Right atrium auricular region (tissue), 2 donors: ENCODE data around the gene MMP15. TPM values are rescaled to one million over a fixed set of nuclear protein-coding genes. Genes with fewer than 3 reads are reported as not detected.
"Not testable (repeated sequence)": the region's sequence is repeated elsewhere in the genome, so short reads cannot be mapped to it uniquely, and the experiment has no call there.

Source experiments
- DNase-seq: peaks from one replicate; pipeline ENCODE4 v3.0.0-alpha.2; 2019; ENCODE audit warnings: low spot score
- H3K27ac ChIP-seq, 2 donors: fragments of 200-600 bp; sonication (generic); 1 replicate in 1 of 2; 2 replicates in 1 of 2; pipeline ENCODE4 v1.5.1; 2016 to 2019
- H3K27me3 ChIP-seq, 2 donors: fragments of 200-600 bp; sonication (generic); one replicate each; pipeline versions ENCODE4 v1.5.1 to v1.6.0; 2017 to 2019
- H3K36me3 ChIP-seq: fragments of 200-600 bp; sonication (generic); one replicate; pipeline ENCODE4 v1.5.1; 2016
- H3K4me1 ChIP-seq, 2 donors: fragments of 200-600 bp; sonication (generic); one replicate each; pipeline versions ENCODE4 v1.5.1 to v1.6.0; 2017 to 2019
- H3K4me3 ChIP-seq, 2 donors: fragments of 200-600 bp; sonication (generic); 1 replicate in 1 of 2; 2 replicates in 1 of 2; pipeline ENCODE4 v1.5.1; 2017 to 2019; ENCODE audit warnings: mild to moderate bottlenecking in 1 of 2, moderate library complexity in 1 of 2
- H3K9me3 ChIP-seq, 2 donors: fragments of 200-600 bp; sonication (generic); one replicate each; pipeline ENCODE4 v1.5.1; 2019
- CTCF ChIP-seq, 2 donors: fragments of 200-600 bp; sonication (generic); IDR thresholded peaks; one replicate each; pipeline ENCODE4 v1.5.1; 2019; ENCODE audit warnings: antibody characterized with exemption in 2 of 2
- total RNA-seq, 2 donors: library from RNA; depleted of rRNA; stranded (reverse); fragments of >200 nt; gene quantifications; one replicate each; pipeline ENCODE4 v1.1.0, GENCODE V29; 2016

Gene MMP15
- total RNA-seq, 2 donors from 2014 or later: 36.9 to 52.3 TPM

GRCh38 chr16:58001781-58002415 lies 23.7 kb upstream of the MMP15 start:
- peak overlapping the region; percentile 87 to 94 for H3K27ac ChIP-seq
- no peaks in the 10 kb centered on the region for H3K27me3 ChIP-seq
- no peaks in the 10 kb centered on the region for H3K9me3 ChIP-seq
- no peak for TF ChIP-seq CTCF (IDR thresholded peaks at IDR 0.05)
- no peak for DNase-seq
- H3K4me3 ChIP-seq: peak overlapping the region; percentile 70 to 79
- H3K4me1 ChIP-seq: peaks cover 0 to 41% of the 10 kb centered on the region in 2 donors
- H3K36me3 ChIP-seq: peaks cover 16% of the 10 kb centered on the region

- DNase-seq: no peak
- no peak for TF ChIP-seq CTCF (IDR thresholded peaks at IDR 0.05)
- Histone ChIP-seq H3K4me3 (no peak overlapping the region), H3K27me3 (no peaks in the 10 kb centered on the region), H3K27ac (no peak overlapping the region), H3K4me1 (peaks cover 0 to 41% of the 10 kb centered on the region in 2 donors), H3K36me3 (peaks cover 11% of the 10 kb centered on the region), H3K9me3 (no peaks in the 10 kb centered on the region)
These were observed 23.1 kb upstream of the MMP15 start for GRCh38 chr16:58002416-58002800.

- Histone ChIP-seq H3K27ac (no peak overlapping the region), H3K4me3 (no peak overlapping the region), H3K4me1 (peaks cover 0 to 40% of the 10 kb centered on the region in 2 donors), H3K27me3 (no peaks in the 10 kb centered on the region), H3K36me3 (peaks cover 6% of the 10 kb centered on the region), H3K9me3 (no peaks in the 10 kb centered on the region)
- no peak for TF ChIP-seq CTCF (IDR thresholded peaks at IDR 0.05)
- no peak for DNase-seq
These were observed 22.6 kb upstream of the MMP15 start for GRCh38 chr16:58002936-58003335.

- not testable (repeated sequence) for DNase-seq, H3K9me3 ChIP-seq, H3K36me3 ChIP-seq, H3K4me3 ChIP-seq, H3K27me3 ChIP-seq
- Histone ChIP-seq H3K27ac (peak overlapping the region; percentile 37 to 43), H3K4me1 (peaks cover 0 to 22% of the 10 kb centered on the region in 2 donors)
These were observed 20.8 kb upstream of the MMP15 start for GRCh38 chr16:58004736-58005135.

- no peak for TF ChIP-seq CTCF (IDR thresholded peaks at IDR 0.05)
- H3K27ac ChIP-seq: no peak overlapping the region
- H3K4me3 ChIP-seq: no peak overlapping the region
- H3K27me3 ChIP-seq: no peaks in the 10 kb centered on the region
- no peak for DNase-seq
- H3K9me3 ChIP-seq: no peaks in the 10 kb centered on the region
- H3K36me3 ChIP-seq: peaks cover 27% of the 10 kb centered on the region
- peaks cover 0 to 3% of the 10 kb centered on the region in 2 donors for H3K4me1 ChIP-seq
These were observed 15.6 kb upstream of the MMP15 start for GRCh38 chr16:58009856-58010416.

- H3K9me3 ChIP-seq: no peaks in the 10 kb centered on the region
- DNase-seq: no peak
- peaks cover 27% of the 10 kb centered on the region for H3K36me3 ChIP-seq
- H3K4me3 ChIP-seq: no peak overlapping the region
- TF ChIP-seq CTCF (IDR thresholded peaks at IDR 0.05): no peak
- no peak overlapping the region for H3K27ac ChIP-seq
- no peaks in the 10 kb centered on the region for H3K27me3 ChIP-seq
- H3K4me1 ChIP-seq: no peaks in the 10 kb centered on the region
These were observed 14.7 kb upstream of the MMP15 start for GRCh38 chr16:58010886-58011285.
